ENCODE data around the gene AUTS2.

AUTS2 gene

GRCh38 chr7:70699271-70699670 is 1101.0 kb downstream of the AUTS2 start:
- H3K4me1 ChIP-seq (ENCODE audit: control insufficient read depth, insufficient read depth, low read length) = no peaks in the 10 kb centered on the region

GRCh38 chr7:70700055-70700940 is 1102.0 kb downstream of the AUTS2 start:
- H3K9ac ChIP-seq (ENCODE audit: low read length) = no peak overlapping the region
- H3K36me3 ChIP-seq (ENCODE audit: control insufficient read depth, insufficient read depth, low read length) = no peaks in the 10 kb centered on the region
- H3K4me1 ChIP-seq (ENCODE audit: control insufficient read depth, insufficient read depth, low read length) = no peaks in the 10 kb centered on the region
- H3K4me3 ChIP-seq (ENCODE audit: low read length) = no peak overlapping the region
- H3K27ac ChIP-seq (ENCODE audit: low read depth, low read length) = no peak overlapping the region
- no peaks in the 10 kb centered on the region for H3K27me3 ChIP-seq (ENCODE audit: control insufficient read depth, insufficient read depth, low read length)

More at GRCh38 chr7:70699271-70699670, 1101.0 kb downstream of the AUTS2 start:
- no peak overlapping the region for H3K27ac ChIP-seq (ENCODE audit: low read depth, low read length)
- no peaks in the 10 kb centered on the region for H3K27me3 ChIP-seq (ENCODE audit: control insufficient read depth, insufficient read depth, low read length)
- no peak overlapping the region for H3K9ac ChIP-seq (ENCODE audit: low read length)
- no peaks in the 10 kb centered on the region for H3K36me3 ChIP-seq (ENCODE audit: control insufficient read depth, insufficient read depth, low read length)
- no peak overlapping the region for H3K4me3 ChIP-seq (ENCODE audit: low read length)

- Histone ChIP-seq H3K27me3 (ENCODE audit: control insufficient read depth, insufficient read depth, low read length) (no peaks in the 10 kb centered on the region), H3K27ac (ENCODE audit: low read depth, low read length) (no peak overlapping the region), H3K4me3 (ENCODE audit: low read length) (no peak overlapping the region), H3K9ac (ENCODE audit: low read length) (no peak overlapping the region), H3K4me1 (ENCODE audit: control insufficient read depth, insufficient read depth, low read length) (no peaks in the 10 kb centered on the region), H3K36me3 (ENCODE audit: control insufficient read depth, insufficient read depth, low read length) (no peaks in the 10 kb centered on the region)
Measured at GRCh38 chr7:70700941-70701425, 1102.7 kb downstream of the AUTS2 start.

- no peak overlapping the region for H3K4me3 ChIP-seq (ENCODE audit: low read length)
Measured at GRCh38 chr7:70701477-70701876, 1103.2 kb downstream of the AUTS2 start.

GRCh38 chr7:70701991-70702390 is 1103.7 kb downstream of the AUTS2 start:
- H3K9ac ChIP-seq (ENCODE audit: low read length) = no peak overlapping the region
- no peak overlapping the region for H3K4me3 ChIP-seq (ENCODE audit: low read length)
- H3K27me3 ChIP-seq (ENCODE audit: control insufficient read depth, insufficient read depth, low read length) = no peaks in the 10 kb centered on the region
- H3K36me3 ChIP-seq (ENCODE audit: control insufficient read depth, insufficient read depth, low read length) = no peaks in the 10 kb centered on the region
- H3K4me1 ChIP-seq (ENCODE audit: control insufficient read depth, insufficient read depth, low read length) = no peaks in the 10 kb centered on the region
- H3K27ac ChIP-seq (ENCODE audit: low read depth, low read length) = no peak overlapping the region

More at GRCh38 chr7:70701477-70701876, 1103.2 kb downstream of the AUTS2 start:
- Histone ChIP-seq H3K4me1 (ENCODE audit: control insufficient read depth, insufficient read depth, low read length) (no peaks in the 10 kb centered on the region), H3K27me3 (ENCODE audit: control insufficient read depth, insufficient read depth, low read length) (no peaks in the 10 kb centered on the region), H3K27ac (ENCODE audit: low read depth, low read length) (no peak overlapping the region), H3K36me3 (ENCODE audit: control insufficient read depth, insufficient read depth, low read length) (no peaks in the 10 kb centered on the region), H3K9ac (ENCODE audit: low read length) (no peak overlapping the region)

- no peak overlapping the region for H3K27ac ChIP-seq (ENCODE audit: low read depth, low read length)
- H3K9ac ChIP-seq (ENCODE audit: low read length) = no peak overlapping the region
- H3K4me1 ChIP-seq (ENCODE audit: control insufficient read depth, insufficient read depth, low read length) = no peaks in the 10 kb centered on the region
- no peaks in the 10 kb centered on the region for H3K36me3 ChIP-seq (ENCODE audit: control insufficient read depth, insufficient read depth, low read length)
- H3K4me3 ChIP-seq (ENCODE audit: low read length) = no peak overlapping the region
- H3K27me3 ChIP-seq (ENCODE audit: control insufficient read depth, insufficient read depth, low read length) = no peaks in the 10 kb centered on the region
Measured at GRCh38 chr7:70703785-70704184, 1105.5 kb downstream of the AUTS2 start.

GRCh38 chr7:70704831-70705346 is 1106.6 kb downstream of the AUTS2 start:
- H3K36me3 ChIP-seq (ENCODE audit: control insufficient read depth, insufficient read depth, low read length) = no peaks in the 10 kb centered on the region
- no peaks in the 10 kb centered on the region for H3K27me3 ChIP-seq (ENCODE audit: control insufficient read depth, insufficient read depth, low read length)
- peaks cover 3% of the 10 kb centered on the region for H3K4me1 ChIP-seq (ENCODE audit: control insufficient read depth, insufficient read depth, low read length)
- no peak overlapping the region for H3K27ac ChIP-seq (ENCODE audit: low read depth, low read length)
- H3K4me3 ChIP-seq (ENCODE audit: low read length) = no peak overlapping the region
- no peak overlapping the region for H3K9ac ChIP-seq (ENCODE audit: low read length)

- Histone ChIP-seq H3K27me3 (ENCODE audit: control insufficient read depth, insufficient read depth, low read length) (no peaks in the 10 kb centered on the region), H3K27ac (ENCODE audit: low read depth, low read length) (no peak overlapping the region), H3K9ac (ENCODE audit: low read length) (no peak overlapping the region), H3K36me3 (ENCODE audit: control insufficient read depth, insufficient read depth, low read length) (no peaks in the 10 kb centered on the region), H3K4me1 (ENCODE audit: control insufficient read depth, insufficient read depth, low read length) (peaks cover 3% of the 10 kb centered on the region), H3K4me3 (ENCODE audit: low read length) (no peak overlapping the region)
Measured at GRCh38 chr7:70706204-70706603, 1107.9 kb downstream of the AUTS2 start.

- H3K4me1 ChIP-seq (ENCODE audit: control insufficient read depth, insufficient read depth, low read length) = peaks cover 3% of the 10 kb centered on the region
- no peaks in the 10 kb centered on the region for H3K27me3 ChIP-seq (ENCODE audit: control insufficient read depth, insufficient read depth, low read length)
- no peak overlapping the region for H3K9ac ChIP-seq (ENCODE audit: low read length)
- H3K36me3 ChIP-seq (ENCODE audit: control insufficient read depth, insufficient read depth, low read length) = no peaks in the 10 kb centered on the region
- no peak overlapping the region for H3K4me3 ChIP-seq (ENCODE audit: low read length)
- no peak overlapping the region for H3K27ac ChIP-seq (ENCODE audit: low read depth, low read length)
Measured at GRCh38 chr7:70706698-70707097, 1108.4 kb downstream of the AUTS2 start.

- Histone ChIP-seq H3K27ac (ENCODE audit: low read depth, low read length) (no peak overlapping the region), H3K27me3 (ENCODE audit: control insufficient read depth, insufficient read depth, low read length) (no peaks in the 10 kb centered on the region), H3K4me3 (ENCODE audit: low read length) (no peak overlapping the region), H3K36me3 (ENCODE audit: control insufficient read depth, insufficient read depth, low read length) (no peaks in the 10 kb centered on the region), H3K9ac (ENCODE audit: low read length) (no peak overlapping the region), H3K4me1 (ENCODE audit: control insufficient read depth, insufficient read depth, low read length) (peaks cover 3% of the 10 kb centered on the region)
Measured at GRCh38 chr7:70707823-70708243, 1109.6 kb downstream of the AUTS2 start.

- Histone ChIP-seq H3K27ac (ENCODE audit: low read depth, low read length) (no peak overlapping the region), H3K9ac (ENCODE audit: low read length) (no peak overlapping the region), H3K27me3 (ENCODE audit: control insufficient read depth, insufficient read depth, low read length) (no peaks in the 10 kb centered on the region), H3K4me1 (ENCODE audit: control insufficient read depth, insufficient read depth, low read length) (peaks cover 3% of the 10 kb centered on the region), H3K36me3 (ENCODE audit: control insufficient read depth, insufficient read depth, low read length) (no peaks in the 10 kb centered on the region), H3K4me3 (ENCODE audit: low read length) (no peak overlapping the region)
Measured at GRCh38 chr7:70710011-70710480, 1111.8 kb downstream of the AUTS2 start.

- Histone ChIP-seq H3K27ac (ENCODE audit: low read depth, low read length) (no peak overlapping the region), H3K36me3 (ENCODE audit: control insufficient read depth, insufficient read depth, low read length) (no peaks in the 10 kb centered on the region), H3K4me1 (ENCODE audit: control insufficient read depth, insufficient read depth, low read length) (peaks cover 3% of the 10 kb centered on the region), H3K4me3 (ENCODE audit: low read length) (no peak overlapping the region), H3K27me3 (ENCODE audit: control insufficient read depth, insufficient read depth, low read length) (no peaks in the 10 kb centered on the region), H3K9ac (ENCODE audit: low read length) (no peak overlapping the region)
Measured at GRCh38 chr7:70710651-70711050, 1112.4 kb downstream of the AUTS2 start.

Measured in rectal smooth muscle tissue (tissue), 1 donor.